ENCODE data around the gene PRR22. TPM values are rescaled to one million over a fixed set of nuclear protein-coding genes. Genes with fewer than 3 reads are reported as not detected.

Gene PRR22
- total and polyA plus RNA-seq, 9 of the 15 experiments (the other 6 are each of a cell fraction or from before 2014, with no cell fraction given): 0.03 to 12.0 (median 2.0) TPM; not detected in 1

GRCh38 chr19:5827342-5827890, 42.9 kb upstream of the PRR22 start:
- no peak for ATAC-seq
- ChIA-PET CTCF (ENCODE audit: low intra/inter-chr PET ratio) (no interaction called here), POLR2A (interaction anchor here (0.6 to 2.2 kb wide), 23 partner anchors 8 to 788 kb away, joined by 3 to 16 read pairs (median 4); partner anchors contain the start of genes CATSPERD, DUS3L, FUT3 and FUT6)
- H3K9me1 ChIP-seq (ENCODE audit: control insufficient read depth, insufficient read depth, low read length): peaks cover 3% of the 10 kb centered on the region
- in situ Hi-C loops (cut with MboI): no loop called here
- no peaks in the 10 kb centered on the region; a peak in 1 of 5 replicates for H3K27me3 ChIP-seq (ENCODE audit: control insufficient read depth in 2 of 2, insufficient read depth in 2 of 2, low read length in 2 of 2)
- peak overlapping the region; percentile 96 for H3K27ac ChIP-seq (ENCODE audit: extremely low read depth, low read depth, low read length)
- peaks cover 6 to 70% of the 10 kb centered on the region in 2 experiments; a peak in 4 of 5 replicates for H3K4me1 ChIP-seq (replicated peaks in 1 of 2; ENCODE audit: control insufficient read depth in 2 of 2, insufficient read depth in 2 of 2, low read length in 2 of 2)
- H4K20me1 ChIP-seq (replicated peaks; ENCODE audit: control insufficient read depth, insufficient read depth, low read length): no peaks in the 10 kb centered on the region; the same call in 1 of the 2 replicates
- BruUV-seq (replicated peaks): no TSS peak
- intact Hi-C loops (cut with micrococcal nuclease): no loop called here
- peak overlapping the region; percentile 93 to 97; a peak in 3 of 4 replicates for H3K9ac ChIP-seq (ENCODE audit: insufficient read depth in 1 of 2, low read depth in 2 of 2, low read length in 2 of 2)
- no peak for DNase-seq (ENCODE audit: extremely low read depth in 1 of 4, low spot score in 3 of 4)
- H3K36me3 ChIP-seq (ENCODE audit: control insufficient read depth, insufficient read depth, low read length): no peaks in the 10 kb centered on the region
- H2AFZ ChIP-seq (ENCODE audit: low read depth, low read length): peak overlapping the region; percentile 59
- H3K4me2 ChIP-seq (ENCODE audit: insufficient read depth, low read length): peak overlapping the region; percentile 98
- peaks cover 4% of the 10 kb centered on the region; the same call in 1 of the 3 replicates for H3K79me2 ChIP-seq (ENCODE audit: control insufficient read depth, insufficient read depth, low read length)
- no peaks in the 10 kb centered on the region for H3K9me3 ChIP-seq (replicated peaks; ENCODE audit: control insufficient read depth, insufficient read depth, low read depth, low read length)
- no peak for FAIRE-seq
- peak overlapping the region; percentile 59 for H3K4me3 ChIP-seq
- 25% methylated on average over 29 of the region's 37 CpGs for WGBS (ENCODE audit: insufficient coverage, low coverage, missing lambda C conversion rate)
- TF ChIP-seq FOS (IDR thresholded peaks at IDR 0.05; ENCODE audit: extremely low read depth, insufficient read length) (no peak), RBM39 (optimal IDR thresholded peaks at IDR 0.05; ENCODE audit: low read depth, low read length) (no peak), PHB (CRISPR knock-in tag; IDR thresholded peaks at IDR 0.05) (no peak), ZBTB7A (IDR thresholded peaks at IDR 0.05; ENCODE audit: borderline replicate concordance, control insufficient read depth, low read depth, low read length) (peak; percentile 76; the same call in 1 of the 2 replicates), MAZ (CRISPR knock-in tag; conservative IDR thresholded peaks at IDR 0.05 in 1 of 2, IDR thresholded peaks at IDR 0.05 in 1 of 2) (no peak), TAF1 (IDR thresholded peaks at IDR 0.05; ENCODE audit: control insufficient read depth, extremely low read depth, insufficient read depth, low read length, severe bottlenecking) (no peak), MCM7 (IDR thresholded peaks at IDR 0.05) (no peak), ZNF232 (CRISPR knock-in tag; IDR thresholded peaks at IDR 0.05) (no peak), RBFOX2 (IDR thresholded peaks at IDR 0.05; ENCODE audit: low read depth, low read length) (no peak)
- TF ChIP-seq, protein P1, sequence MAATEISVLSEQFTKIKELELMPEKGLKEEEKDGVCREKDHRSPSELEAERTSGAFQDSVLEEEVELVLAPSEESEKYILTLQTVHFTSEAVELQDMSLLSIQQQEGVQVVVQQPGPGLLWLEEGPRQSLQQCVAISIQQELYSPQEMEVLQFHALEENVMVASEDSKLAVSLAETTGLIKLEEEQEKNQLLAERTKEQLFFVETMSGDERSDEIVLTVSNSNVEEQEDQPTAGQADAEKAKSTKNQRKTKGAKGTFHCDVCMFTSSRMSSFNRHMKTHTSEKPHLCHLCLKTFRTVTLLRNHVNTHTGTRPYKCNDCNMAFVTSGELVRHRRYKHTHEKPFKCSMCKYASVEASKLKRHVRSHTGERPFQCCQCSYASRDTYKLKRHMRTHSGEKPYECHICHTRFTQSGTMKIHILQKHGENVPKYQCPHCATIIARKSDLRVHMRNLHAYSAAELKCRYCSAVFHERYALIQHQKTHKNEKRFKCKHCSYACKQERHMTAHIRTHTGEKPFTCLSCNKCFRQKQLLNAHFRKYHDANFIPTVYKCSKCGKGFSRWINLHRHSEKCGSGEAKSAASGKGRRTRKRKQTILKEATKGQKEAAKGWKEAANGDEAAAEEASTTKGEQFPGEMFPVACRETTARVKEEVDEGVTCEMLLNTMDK (IDR thresholded peaks at IDR 0.05; ENCODE audit: borderline replicate concordance, insufficient read depth, low read depth, low read length, poor library complexity, severe bottlenecking): no peak

Measured in K562 (cell line).